Skeletal muscle satellite cell (primary cell): ENCODE results near the gene BTN2A1.

ENCODE experiments used
- H3K27me3 ChIP-seq: 2 replicates; pipeline ENCODE4 v1.7.0; 2013; ENCODE audit warnings: low read length; ENCODE audit not compliant: control insufficient read depth, insufficient read depth
- H3K36me3 ChIP-seq: 2 replicates; pipeline ENCODE4 v1.7.0; 2013; ENCODE audit warnings: mild to moderate bottlenecking, control low read depth, low read length; ENCODE audit not compliant: insufficient read depth
- H3K4me1 ChIP-seq: 2 replicates; pipeline ENCODE4 v1.7.0; 2013; ENCODE audit warnings: low read length; ENCODE audit not compliant: control insufficient read depth, insufficient read depth
- H3K4me2 ChIP-seq: 2 replicates; pipeline ENCODE4 v1.7.0; 2013; ENCODE audit warnings: mild to moderate bottlenecking, low read length
- H3K4me3 ChIP-seq: 2 replicates; pipeline ENCODE4 v1.7.0; 2013; ENCODE audit warnings: low read length
- H3K9ac ChIP-seq: 2 replicates; pipeline ENCODE4 v1.7.0; 2013; ENCODE audit warnings: mild to moderate bottlenecking, low read depth, low read length, moderate library complexity
- H3K9me3 ChIP-seq: replicated peaks from 2 replicates; pipeline ENCODE4 v1.7.0; 2013; ENCODE audit warnings: mild to moderate bottlenecking, control low read depth, low read length

BTN2A1 gene

GRCh38 chr6:26437550-26437949 is 20.2 kb upstream of the BTN2A1 start:
- Histone ChIP-seq H3K4me1 (peaks cover 16% of the 10 kb centered on the region), H3K9ac (no peak overlapping the region), H3K4me2 (no peak overlapping the region), H3K36me3 (no peaks in the 10 kb centered on the region), H3K9me3 (no peaks in the 10 kb centered on the region), H3K27me3 (no peaks in the 10 kb centered on the region), H3K4me3 (no peak overlapping the region)

DNA sequence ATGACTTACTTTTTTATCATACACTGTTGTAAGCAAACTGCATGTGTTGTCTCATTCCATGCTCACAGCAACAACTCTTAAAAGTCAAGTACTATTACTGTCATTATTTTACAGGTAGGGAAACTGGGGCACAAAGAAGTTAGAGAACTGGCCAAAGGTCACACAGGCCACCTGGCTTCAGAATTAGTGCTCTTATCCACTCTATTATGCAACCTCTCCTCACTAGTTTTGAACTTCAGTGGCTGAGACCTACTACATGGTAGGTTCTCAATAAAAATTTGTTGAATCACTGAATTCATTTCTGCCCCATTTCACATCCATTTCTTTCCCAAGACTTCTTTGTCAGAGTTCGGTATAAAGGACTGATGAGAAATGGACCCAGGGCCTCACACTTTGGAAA is 19.8 kb upstream of the BTN2A1 start:
- no peaks in the 10 kb centered on the region for H3K36me3 ChIP-seq
- H3K27me3 ChIP-seq = no peaks in the 10 kb centered on the region
- no peak overlapping the region for H3K9ac ChIP-seq
- H3K9me3 ChIP-seq = no peaks in the 10 kb centered on the region
- H3K4me1 ChIP-seq = peaks cover 12% of the 10 kb centered on the region
- no peak overlapping the region for H3K4me2 ChIP-seq
- H3K4me3 ChIP-seq = no peak overlapping the region

GRCh38 chr6:26439151-26440125 is 18.3 kb upstream of the BTN2A1 start:
- Histone ChIP-seq H3K4me3 (peak overlapping the region; percentile 80), H3K4me1 (peaks cover 10% of the 10 kb centered on the region), H3K9me3 (no peaks in the 10 kb centered on the region), H3K36me3 (no peaks in the 10 kb centered on the region), H3K27me3 (no peaks in the 10 kb centered on the region), H3K9ac (peak overlapping the region; percentile 79), H3K4me2 (peak overlapping the region; percentile 87)

GRCh38 chr6:26440977-26441358 is 16.8 kb upstream of the BTN2A1 start:
- Histone ChIP-seq H3K27me3 (no peaks in the 10 kb centered on the region), H3K9ac (peak overlapping the region; percentile 79)

DNA sequence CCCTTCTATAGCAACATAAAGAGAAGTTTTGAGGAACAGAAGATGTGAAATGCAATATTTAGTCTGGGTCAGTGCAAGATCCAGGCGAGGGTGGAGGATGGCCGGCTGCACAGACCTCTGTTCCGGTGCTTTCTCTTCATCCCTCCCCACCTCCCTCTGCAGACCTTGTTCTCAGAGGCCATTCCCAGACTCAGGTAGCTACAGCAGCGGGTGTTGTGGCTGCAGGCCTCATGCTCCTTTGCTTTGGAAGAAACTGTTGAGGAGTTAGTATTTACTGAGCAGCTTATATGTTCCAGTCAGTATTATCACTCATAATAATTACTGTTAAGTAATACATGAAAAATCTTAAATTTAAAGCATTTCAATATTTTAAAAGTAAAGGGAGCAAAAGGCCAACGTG is 15.8 kb upstream of the BTN2A1 start:
- no peak overlapping the region for H3K4me3 ChIP-seq
- H3K27me3 ChIP-seq = no peaks in the 10 kb centered on the region
- no peaks in the 10 kb centered on the region for H3K36me3 ChIP-seq
- no peak overlapping the region for H3K4me2 ChIP-seq
- no peaks in the 10 kb centered on the region for H3K9me3 ChIP-seq
- H3K4me1 ChIP-seq = peaks cover 10% of the 10 kb centered on the region
- no peak overlapping the region for H3K9ac ChIP-seq

More at GRCh38 chr6:26440977-26441358, 16.8 kb upstream of the BTN2A1 start:
- Histone ChIP-seq H3K4me1 (peaks cover 10% of the 10 kb centered on the region), H3K4me2 (peak overlapping the region; percentile 87), H3K36me3 (no peaks in the 10 kb centered on the region), H3K4me3 (peak overlapping the region; percentile 80), H3K9me3 (no peaks in the 10 kb centered on the region)

GRCh38 chr6:26445934-26446667 is 11.7 kb upstream of the BTN2A1 start:
- H3K36me3 ChIP-seq = no peaks in the 10 kb centered on the region
- peaks cover 1% of the 10 kb centered on the region for H3K4me1 ChIP-seq
- H3K9me3 ChIP-seq = no peaks in the 10 kb centered on the region
- no peak overlapping the region for H3K9ac ChIP-seq
- H3K27me3 ChIP-seq = no peaks in the 10 kb centered on the region
- H3K4me3 ChIP-seq = no peak overlapping the region
- H3K4me2 ChIP-seq = no peak overlapping the region

DNA sequence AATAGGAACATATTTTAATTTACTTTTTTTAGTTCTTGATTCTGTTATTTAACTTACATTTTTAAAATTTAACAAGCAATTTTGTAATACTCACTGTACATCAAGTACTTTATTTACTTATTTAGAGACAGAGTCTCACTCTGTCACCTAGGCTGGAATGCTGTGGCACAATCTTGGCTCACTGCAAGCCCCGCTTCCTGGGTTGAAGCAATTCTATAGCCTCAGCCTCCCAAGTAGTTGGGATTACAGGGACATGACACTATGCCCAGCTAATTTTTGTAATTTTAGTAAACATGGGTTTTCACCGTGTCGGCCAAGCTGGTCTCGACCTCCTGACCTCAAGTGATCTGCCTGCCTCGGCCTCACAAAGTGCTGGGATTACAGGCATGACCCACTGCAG is 10.5 kb upstream of the BTN2A1 start:
- Histone ChIP-seq H3K4me2 (no peak overlapping the region), H3K4me3 (no peak overlapping the region), H3K4me1 (no peaks in the 10 kb centered on the region), H3K27me3 (no peaks in the 10 kb centered on the region), H3K36me3 (no peaks in the 10 kb centered on the region), H3K9ac (no peak overlapping the region), H3K9me3 (no peaks in the 10 kb centered on the region)

- Histone ChIP-seq H3K4me1 (no peaks in the 10 kb centered on the region), H3K27me3 (no peaks in the 10 kb centered on the region), H3K36me3 (no peaks in the 10 kb centered on the region), H3K4me3 (no peak overlapping the region), H3K4me2 (no peak overlapping the region), H3K9ac (no peak overlapping the region), H3K9me3 (no peaks in the 10 kb centered on the region)
Measured at GRCh38 chr6:26450240-26450639, 7.5 kb upstream of the BTN2A1 start.

GRCh38 chr6:26452631-26453235 is 5.0 kb upstream of the BTN2A1 start:
- Histone ChIP-seq H3K27me3 (no peaks in the 10 kb centered on the region), H3K9ac (no peak overlapping the region), H3K9me3 (no peaks in the 10 kb centered on the region), H3K4me1 (peaks cover 8% of the 10 kb centered on the region), H3K4me2 (no peak overlapping the region), H3K36me3 (no peaks in the 10 kb centered on the region), H3K4me3 (no peak overlapping the region)

GRCh38 chr6:26454631-26455030 is 3.1 kb upstream of the BTN2A1 start:
- peaks cover 7% of the 10 kb centered on the region for H3K36me3 ChIP-seq
- no peak overlapping the region for H3K4me2 ChIP-seq
- H3K9me3 ChIP-seq = no peaks in the 10 kb centered on the region
- H3K4me3 ChIP-seq = no peak overlapping the region
- H3K4me1 ChIP-seq = peaks cover 17% of the 10 kb centered on the region
- no peaks in the 10 kb centered on the region for H3K27me3 ChIP-seq
- H3K9ac ChIP-seq = no peak overlapping the region

- H3K4me2 ChIP-seq = no peak overlapping the region
- peaks cover 22% of the 10 kb centered on the region for H3K4me1 ChIP-seq
- no peak overlapping the region for H3K9ac ChIP-seq
Measured at GRCh38 chr6:26455357-26455970, 2.3 kb upstream of the BTN2A1 start.

More at GRCh38 chr6:26455357-26455970, 2.3 kb upstream of the BTN2A1 start:
- no peaks in the 10 kb centered on the region for H3K9me3 ChIP-seq
- peaks cover 15% of the 10 kb centered on the region for H3K36me3 ChIP-seq
- H3K27me3 ChIP-seq = no peaks in the 10 kb centered on the region
- no peak overlapping the region for H3K4me3 ChIP-seq
